Activated naive CD8-positive, alpha-beta T cell treated with anti-CD3 and anti-CD28 coated beads, Interleukin-2, amount 10 ng/mL, durations not matched to agents 7 days and 5 days (primary cell): Measurements from ENCODE around the gene MINDY1. TPM values are rescaled to one million over a fixed set of nuclear protein-coding genes. Genes with fewer than 3 reads are reported as not detected.

Experiments
- ATAC-seq: fragments of 150-1000 bp; cut with Tn5 transposase; one replicate; pipeline ENCODE4 v1.10.0; 2021; ENCODE audit warnings: low read depth, moderate library complexity
- POLR2A ChIA-PET: fragments of 350-600 bp; sonication (Branson Sonifier 250); formaldehyde crosslinking; loops from one replicate; lab custom pipeline; 2021; ENCODE audit warnings: antibody characterized with exemption; lab: Charles Lee
- DNase-seq: peaks from one replicate; pipeline ENCODE4 v3.0.0; 2021
- H3K27ac Mint-ChIP-seq: one replicate; pipeline ENCODE4 v1.8.0; 2022; ENCODE audit warnings: mild to moderate bottlenecking, mixed read lengths
- H3K27me3 Mint-ChIP-seq: one replicate; pipeline ENCODE4 v1.8.0; 2022; ENCODE audit warnings: mild to moderate bottlenecking, moderate library complexity, mixed read lengths
- H3K36me3 Mint-ChIP-seq: one replicate; pipeline ENCODE4 v1.8.0; 2021; ENCODE audit warnings: mild to moderate bottlenecking, mixed read lengths
- H3K4me1 Mint-ChIP-seq: one replicate; pipeline ENCODE4 v1.8.0; 2021; ENCODE audit warnings: mixed read lengths
- H3K4me3 Mint-ChIP-seq: one replicate; pipeline ENCODE4 v1.8.0; 2022; ENCODE audit warnings: mild to moderate bottlenecking, moderate library complexity, mixed read lengths
- H3K9me3 Mint-ChIP-seq: one replicate; pipeline ENCODE4 v1.8.0; 2021; ENCODE audit warnings: mixed read lengths
- total RNA-seq, 2 experiments: library from RNA; stranded (reverse); gene quantifications; one replicate each; pipeline ENCODE4 v1.2.3, GENCODE V29; 2021

The MINDY1 gene
- total RNA-seq, 2 experiments from 2014 or later: 11.5 to 12.7 TPM

DNA sequence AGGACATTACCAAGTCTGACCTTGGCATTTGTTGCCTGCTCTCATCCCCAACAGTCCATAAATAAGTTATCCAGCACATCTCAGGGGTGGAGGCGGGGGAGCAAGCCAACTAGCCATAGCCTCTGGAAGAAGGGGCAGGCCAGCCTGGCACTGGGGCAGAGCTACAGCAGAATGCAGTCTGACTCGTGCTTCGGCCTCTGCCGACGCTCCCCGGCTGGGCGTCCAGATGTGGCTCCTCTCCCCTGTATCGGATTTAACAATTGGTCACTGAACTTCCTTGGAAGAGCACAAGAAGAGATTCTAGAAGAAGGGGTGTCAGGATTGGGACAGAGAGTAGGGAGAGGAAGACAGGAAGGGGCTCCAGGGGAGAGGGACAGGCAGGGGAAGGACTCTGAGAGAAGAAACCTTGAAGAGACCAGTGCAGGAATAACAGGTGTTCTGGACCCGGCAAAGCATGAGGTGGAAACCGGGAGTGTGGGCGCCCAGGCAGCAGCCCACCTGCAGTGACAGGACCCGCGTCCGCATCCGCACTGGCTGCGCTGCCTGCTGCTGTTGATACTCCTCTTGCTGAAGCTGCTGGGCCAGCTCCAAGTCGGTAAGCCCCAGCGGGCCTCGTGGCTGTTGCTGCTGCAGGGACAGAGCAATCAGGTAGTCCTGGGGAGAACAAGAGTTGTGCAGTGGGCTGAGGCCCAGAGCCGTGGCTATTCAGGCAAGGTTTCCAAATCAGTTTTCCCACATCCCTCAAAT, 9.4 kb downstream of the MINDY1 start:
- H3K9me3 Mint-ChIP-seq: no peaks in the 10 kb centered on the region
- no peak overlapping the region for H3K27ac Mint-ChIP-seq
- ATAC-seq (peak; percentile 6), DNase-seq (no peak)
- H3K27me3 Mint-ChIP-seq: no peaks in the 10 kb centered on the region
- no peak overlapping the region for H3K4me3 Mint-ChIP-seq
- H3K36me3 Mint-ChIP-seq: peaks cover 8% of the 10 kb centered on the region
- peaks cover 18% of the 10 kb centered on the region for H3K4me1 Mint-ChIP-seq
- POLR2A ChIA-PET: no interaction called here

DNA sequence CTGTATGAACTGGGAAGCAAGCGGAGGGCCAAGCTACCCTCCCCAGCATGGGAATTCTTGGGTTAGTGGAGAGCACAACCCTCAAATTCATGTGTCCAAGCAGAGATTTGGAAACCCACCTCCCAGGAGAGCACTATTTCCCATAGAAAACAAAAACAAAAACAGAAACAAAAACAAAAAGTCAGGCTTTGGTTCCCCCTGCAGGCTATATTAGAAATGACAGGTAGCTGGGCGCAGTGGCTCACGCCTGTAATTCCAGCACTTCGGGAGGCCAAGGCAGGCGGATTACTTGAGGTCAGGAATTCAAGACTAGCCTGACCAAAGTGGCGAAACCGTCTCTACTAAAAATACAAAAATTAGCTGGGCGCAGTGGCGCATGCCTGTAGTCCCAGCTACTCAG, 10.8 kb downstream of the MINDY1 start:
- Mint-ChIP-seq H3K9me3 (no peaks in the 10 kb centered on the region), H3K4me1 (peaks cover 12% of the 10 kb centered on the region), H3K36me3 (peaks cover 6% of the 10 kb centered on the region), H3K27ac (peak overlapping the region; percentile 21), H3K4me3 (no peak overlapping the region), H3K27me3 (no peaks in the 10 kb centered on the region)
- DNase-seq (no peak), ATAC-seq (no peak)
- POLR2A ChIA-PET: no interaction called here

DNA sequence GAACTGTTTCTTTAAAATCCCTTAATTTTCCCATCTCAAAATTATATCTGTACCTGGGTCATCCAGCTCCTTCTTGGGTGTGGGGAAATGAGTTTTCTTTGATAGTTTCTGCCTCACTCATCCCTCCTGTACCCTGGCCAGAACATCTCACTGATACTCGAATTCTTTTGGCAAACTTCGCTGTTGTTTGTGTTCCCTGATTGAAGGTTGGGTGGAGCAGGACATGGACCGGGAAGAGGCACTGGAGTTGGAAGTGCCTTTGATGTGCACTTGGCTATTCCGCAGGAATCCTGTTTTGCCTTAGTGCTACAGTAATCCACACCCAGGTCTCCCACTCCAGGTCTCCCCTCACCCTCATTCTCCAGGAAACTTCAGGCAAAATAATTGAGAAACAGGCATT, 11.2 kb downstream of the MINDY1 start:
- DNase-seq (no peak), ATAC-seq (no peak)
- no peak overlapping the region for H3K4me3 Mint-ChIP-seq
- POLR2A ChIA-PET: no interaction called here
- H3K4me1 Mint-ChIP-seq: peaks cover 10% of the 10 kb centered on the region
- H3K36me3 Mint-ChIP-seq: peaks cover 4% of the 10 kb centered on the region
- no peaks in the 10 kb centered on the region for H3K9me3 Mint-ChIP-seq
- peak overlapping the region; percentile 21 for H3K27ac Mint-ChIP-seq
- no peaks in the 10 kb centered on the region for H3K27me3 Mint-ChIP-seq

DNA sequence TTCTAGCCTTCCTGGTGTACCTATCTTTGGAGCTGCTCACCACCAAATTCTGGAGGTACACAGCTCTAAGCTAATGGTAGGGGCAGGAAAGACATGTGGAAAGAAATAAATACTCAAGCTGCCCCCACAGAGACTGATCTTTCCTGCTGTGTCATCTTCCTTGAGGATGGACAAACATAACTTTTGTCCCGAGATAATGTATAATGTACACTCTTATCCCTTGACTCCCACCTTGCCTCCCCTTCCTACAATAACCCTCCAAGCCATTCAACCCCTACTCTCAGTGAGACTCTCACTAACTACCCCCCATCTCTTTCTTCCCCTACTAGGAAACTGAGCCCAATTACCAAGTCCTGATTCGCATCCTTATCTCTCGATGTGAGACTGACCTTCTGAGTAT, 12.5 kb downstream of the MINDY1 start:
- POLR2A ChIA-PET: interaction anchor here (1.5 kb wide), 1 partner anchor 25 kb away, joined by 6 read pairs; no protein-coding TSS in a partner anchor
- Mint-ChIP-seq H3K4me1 (peaks cover 5% of the 10 kb centered on the region), H3K27me3 (no peaks in the 10 kb centered on the region), H3K36me3 (no peaks in the 10 kb centered on the region), H3K9me3 (no peaks in the 10 kb centered on the region), H3K27ac (no peak overlapping the region), H3K4me3 (no peak overlapping the region)
- DNase-seq: no peak
- ATAC-seq: no peak

DNA sequence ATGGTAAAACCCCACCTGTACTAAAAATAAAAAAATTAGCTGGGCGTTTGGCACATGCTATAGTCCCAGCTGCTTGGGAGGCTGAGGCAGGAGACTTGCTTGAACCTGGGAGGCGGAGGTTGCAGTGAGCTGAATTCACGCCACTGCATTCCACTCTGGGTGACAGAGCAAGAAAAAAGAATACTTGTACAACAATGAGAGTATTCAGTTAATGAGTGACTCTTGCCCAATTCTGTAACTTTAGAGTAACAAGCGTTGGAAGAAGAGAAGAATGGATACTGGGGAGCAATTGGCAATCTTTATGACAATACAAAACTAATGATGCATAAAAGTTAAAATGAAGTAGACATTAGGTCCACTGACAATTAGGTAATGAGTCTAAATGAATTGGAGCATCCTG, 14.1 kb downstream of the MINDY1 start:
- POLR2A ChIA-PET: no interaction called here
- no peaks in the 10 kb centered on the region for H3K27me3 Mint-ChIP-seq
- no peak overlapping the region for H3K27ac Mint-ChIP-seq
- DNase-seq: no peak
- H3K4me3 Mint-ChIP-seq: no peak overlapping the region
- H3K36me3 Mint-ChIP-seq: no peaks in the 10 kb centered on the region
- peaks cover 14% of the 10 kb centered on the region for H3K4me1 Mint-ChIP-seq
- no peak for ATAC-seq
- no peaks in the 10 kb centered on the region for H3K9me3 Mint-ChIP-seq

DNA sequence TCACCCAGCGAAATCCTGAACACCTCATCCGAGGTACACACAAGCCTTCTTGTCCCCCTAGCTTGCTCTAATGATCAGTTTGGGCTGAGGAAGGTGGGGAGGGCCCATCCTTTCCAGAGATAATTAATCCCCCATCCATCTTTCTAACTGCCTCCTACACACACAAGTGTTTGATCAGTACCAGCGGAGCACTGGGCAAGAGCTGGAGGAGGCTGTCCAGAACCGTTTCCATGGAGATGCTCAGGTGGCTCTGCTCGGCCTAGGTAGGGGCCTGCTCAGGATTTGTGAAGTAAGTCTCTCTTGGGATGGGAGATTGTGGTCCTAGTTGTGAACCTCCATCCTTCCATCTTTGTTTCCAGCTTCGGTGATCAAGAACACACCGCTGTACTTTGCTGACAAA, 18.8 kb downstream of the MINDY1 start:
- H3K4me1 Mint-ChIP-seq: peaks cover 9% of the 10 kb centered on the region
- DNase-seq (no peak), ATAC-seq (no peak)
- no peak overlapping the region for H3K27ac Mint-ChIP-seq
- H3K36me3 Mint-ChIP-seq: no peaks in the 10 kb centered on the region
- POLR2A ChIA-PET: no interaction called here
- H3K9me3 Mint-ChIP-seq: no peaks in the 10 kb centered on the region
- H3K27me3 Mint-ChIP-seq: peaks cover 4% of the 10 kb centered on the region
- H3K4me3 Mint-ChIP-seq: no peak overlapping the region

DNA sequence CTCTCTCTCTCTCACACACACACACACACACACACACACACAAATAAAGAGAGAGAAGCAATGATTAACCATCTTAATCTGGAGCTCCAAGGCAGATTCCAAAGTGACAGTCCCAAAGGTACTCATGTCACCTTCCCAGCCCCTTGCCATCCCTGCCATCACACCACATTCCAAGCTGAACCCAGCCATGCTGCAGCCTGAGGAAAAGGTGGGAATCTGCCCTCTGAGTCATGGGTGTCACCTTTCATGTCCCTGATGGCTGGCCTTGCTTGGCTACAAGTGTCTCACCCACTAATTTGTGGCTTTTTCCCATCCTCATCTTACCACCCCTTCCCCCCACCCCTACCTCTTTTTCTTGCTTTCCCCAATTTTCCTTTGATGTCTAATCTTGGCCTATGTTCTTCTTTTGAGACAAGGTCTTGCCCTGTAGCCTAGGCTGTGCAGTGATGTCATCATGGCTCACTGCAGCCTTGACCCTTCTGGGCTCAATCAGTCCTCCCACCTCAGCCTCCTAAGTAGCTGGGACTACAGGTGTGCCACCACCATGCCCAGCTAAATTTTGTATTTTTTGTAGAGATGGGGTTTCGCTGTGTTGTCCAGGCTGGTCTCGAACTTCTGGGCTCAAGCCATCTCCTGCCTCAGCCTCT, 21.4 kb downstream of the MINDY1 start:
- DNase-seq (no peak), ATAC-seq (no peak)
- Mint-ChIP-seq H3K36me3 (no peaks in the 10 kb centered on the region), H3K27me3 (peaks cover 4% of the 10 kb centered on the region), H3K4me1 (peaks cover 9% of the 10 kb centered on the region), H3K27ac (no peak overlapping the region), H3K9me3 (no peaks in the 10 kb centered on the region), H3K4me3 (no peak overlapping the region)
- POLR2A ChIA-PET: no interaction called here

DNA sequence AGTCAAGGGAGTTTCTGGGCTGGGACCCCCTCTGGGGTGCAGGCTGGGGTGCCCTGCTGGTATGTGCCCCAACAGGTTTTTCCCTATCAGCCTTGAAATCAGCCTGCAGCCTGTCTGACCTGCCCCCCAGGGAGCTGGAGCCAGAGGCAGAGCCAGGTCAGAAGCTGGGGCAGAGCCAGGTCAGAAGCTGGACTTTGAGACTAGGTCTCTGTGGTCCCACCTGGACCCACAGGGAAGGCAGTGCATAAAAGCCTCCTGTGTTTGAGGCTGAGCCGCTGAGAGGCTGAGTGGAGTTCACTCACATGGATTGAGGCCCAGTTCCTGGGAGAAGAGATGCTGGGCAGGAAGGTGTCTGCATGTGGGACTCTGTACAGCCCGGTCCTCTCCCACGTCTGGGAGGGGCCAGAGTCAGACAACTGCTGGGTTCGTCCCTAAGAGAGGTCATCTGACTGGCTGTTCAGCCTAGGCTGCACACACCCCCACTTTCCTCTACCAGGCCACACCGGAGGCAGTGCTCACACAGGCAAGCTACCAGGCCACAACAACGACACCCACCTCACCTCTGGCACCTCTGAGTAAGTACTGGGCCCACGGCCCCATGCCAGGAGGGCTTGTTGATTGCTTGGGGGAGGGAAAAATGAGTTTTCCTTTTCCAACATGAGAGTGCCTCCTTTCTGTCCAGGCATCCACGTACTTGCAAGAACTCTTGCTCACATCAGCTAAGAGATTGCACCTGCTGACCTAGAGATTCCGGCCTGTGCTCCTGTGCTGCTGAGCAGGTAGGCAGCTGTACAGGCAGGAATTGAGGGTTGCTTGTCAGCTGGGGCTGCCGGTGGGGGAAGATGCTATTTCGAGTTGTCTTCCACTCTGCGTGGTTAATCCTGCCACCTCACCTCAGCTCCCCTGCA, 24.6 kb downstream of the MINDY1 start, which contains the start of gene ANXA9:
Gene ANXA9, plus strand, starts transcription at position 488 of the 908 bp plus-strand sequence. CDS start 814 bp downstream, outside the sequence.
- H3K9me3 Mint-ChIP-seq: no peaks in the 10 kb centered on the region
- H3K27ac Mint-ChIP-seq: peak within 1 kb of the TSS; percentile 24
- H3K36me3 Mint-ChIP-seq: no peaks in the 10 kb centered on the region
- H3K4me3 Mint-ChIP-seq: no peak within 1 kb of the TSS
- POLR2A ChIA-PET: interaction anchor here (0.6 to 1.4 kb wide), 3 partner anchors 76 to 190 kb away, joined by 3 to 4 read pairs (median 3); no protein-coding TSS in a partner anchor
- H3K4me1 Mint-ChIP-seq: peaks cover 12% of the 10 kb centered on the region
- DNase-seq (no peak), ATAC-seq (no peak)
- peaks cover 4% of the 10 kb centered on the region for H3K27me3 Mint-ChIP-seq

DNA sequence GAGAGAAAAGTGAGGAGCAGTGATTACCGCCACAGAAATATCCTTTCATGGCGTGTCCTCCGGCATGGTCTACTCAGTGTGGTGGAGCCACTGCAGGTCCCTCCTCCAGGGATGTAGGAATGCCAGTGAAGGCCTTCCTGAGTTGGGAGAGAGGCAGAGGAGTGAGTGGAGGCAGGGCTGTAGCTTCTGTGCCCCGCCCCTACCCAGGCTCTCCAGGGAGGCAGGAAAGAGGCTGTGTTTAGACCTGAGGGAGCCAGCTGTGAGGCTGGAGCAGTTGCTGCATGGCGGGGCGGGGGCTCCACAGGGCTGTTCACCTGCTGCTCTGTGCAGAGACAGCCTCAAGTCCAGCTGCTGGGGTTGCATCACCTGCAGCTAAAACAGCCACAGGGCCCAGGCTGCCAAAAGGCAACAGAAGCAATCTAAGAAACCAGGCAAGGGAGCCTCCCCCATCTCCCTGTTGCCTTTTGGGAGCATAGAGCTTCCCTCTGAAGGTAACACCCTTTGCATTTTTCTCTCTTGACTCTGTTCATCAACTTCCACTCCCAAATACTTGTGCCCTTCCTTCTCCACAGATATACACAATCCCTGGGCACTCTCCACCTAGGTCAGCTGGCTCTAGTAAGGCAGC, 25.4 kb downstream of the MINDY1 start:
- no peak for ATAC-seq
- H3K27ac Mint-ChIP-seq: peak overlapping the region; percentile 24
- H3K36me3 Mint-ChIP-seq: no peaks in the 10 kb centered on the region
- H3K4me3 Mint-ChIP-seq: no peak overlapping the region
- peaks cover 4% of the 10 kb centered on the region for H3K27me3 Mint-ChIP-seq
- peaks cover 19% of the 10 kb centered on the region for H3K4me1 Mint-ChIP-seq
- no peaks in the 10 kb centered on the region for H3K9me3 Mint-ChIP-seq
- POLR2A ChIA-PET: interaction anchor here (1.4 kb wide), 1 partner anchor 90 kb away, joined by 3 read pairs; no protein-coding TSS in a partner anchor
- no peak for DNase-seq

DNA sequence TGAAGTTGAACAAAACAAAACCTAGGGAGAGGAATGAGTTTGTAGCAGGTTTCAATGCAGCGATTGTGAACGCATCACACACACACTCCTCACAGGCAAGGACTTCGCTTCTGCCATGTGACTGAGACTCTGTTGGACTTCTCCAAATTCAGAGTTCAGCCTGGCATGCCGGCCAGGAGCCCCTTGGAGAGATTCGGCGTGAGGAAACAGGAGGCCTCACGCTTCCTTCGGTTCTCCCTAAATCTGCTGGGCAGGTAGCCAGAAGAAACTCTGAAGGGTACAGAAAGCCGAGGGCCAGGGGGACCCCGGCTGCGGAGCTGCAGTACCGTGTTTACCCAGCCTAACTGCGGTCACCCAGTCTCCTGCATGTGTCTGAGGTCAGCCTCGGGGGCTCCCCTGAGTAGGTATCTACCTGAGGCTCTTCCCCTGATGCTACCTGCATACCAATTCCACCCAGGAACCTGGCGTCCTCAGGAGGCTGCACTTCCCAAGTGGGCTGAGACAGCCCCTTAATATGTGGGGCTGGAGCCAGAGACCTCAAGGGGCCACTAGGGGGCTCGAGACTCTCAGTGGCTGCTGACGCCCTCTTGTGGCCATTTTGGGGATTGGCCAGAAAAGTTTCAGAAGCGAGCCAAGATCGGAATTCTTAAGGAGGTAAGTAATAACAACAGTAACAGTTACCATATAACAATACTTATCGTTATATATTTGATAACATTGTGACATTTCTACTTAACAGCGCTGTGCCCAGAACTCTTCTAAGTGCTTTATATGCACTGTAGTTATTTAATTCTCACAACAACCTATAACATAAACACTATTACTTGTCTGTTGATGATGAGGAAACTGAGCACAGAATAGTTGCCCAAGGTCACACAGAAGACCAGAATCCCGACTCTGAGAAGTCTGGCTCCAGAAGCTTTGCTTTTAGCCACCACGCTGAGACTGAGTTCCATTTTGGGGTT, 27.3 kb downstream of the MINDY1 start:
- H3K4me3 Mint-ChIP-seq: peak overlapping the region; percentile 71

DNA sequence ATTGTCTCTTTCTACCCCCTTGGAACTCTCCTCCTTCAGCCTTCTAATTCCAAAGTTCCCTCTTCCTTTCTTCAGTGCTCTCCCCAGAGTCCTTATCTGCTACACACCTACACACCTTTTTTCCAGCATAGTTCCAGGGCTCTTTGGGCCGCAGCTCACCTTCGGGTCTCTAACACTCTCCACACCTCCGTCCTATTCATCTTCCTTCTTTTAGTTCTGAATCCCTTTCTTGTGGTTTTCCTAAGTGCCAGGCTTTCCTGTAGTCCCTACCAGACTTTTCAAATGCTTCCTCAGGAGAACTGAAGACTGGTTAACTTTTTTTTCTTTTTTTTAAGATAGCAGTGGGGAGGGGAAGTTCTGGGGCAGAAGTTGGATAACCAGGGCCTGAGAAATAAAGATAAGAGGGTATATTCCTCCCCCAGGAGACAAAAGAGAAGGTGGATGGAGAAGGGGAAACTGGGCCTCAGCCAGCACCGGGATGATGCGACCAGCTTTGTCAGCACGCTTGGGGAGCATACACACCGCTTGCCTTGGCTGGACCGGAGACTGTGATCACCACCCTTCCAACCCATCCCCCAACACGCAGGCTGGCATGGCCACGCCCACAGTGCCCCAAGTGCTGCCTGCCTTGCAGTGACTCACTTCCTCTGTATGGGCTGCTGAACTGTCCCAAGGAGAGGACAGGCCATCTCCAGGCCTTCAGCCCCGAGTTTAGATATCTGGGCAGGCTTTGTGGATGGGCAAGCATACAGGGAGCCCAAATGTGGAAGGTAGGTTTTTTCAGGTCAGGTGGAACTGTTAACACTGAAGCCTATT, 29.6 kb downstream of the MINDY1 start:
- no peaks in the 10 kb centered on the region for H3K36me3 Mint-ChIP-seq
- peak; percentile 58 for DNase-seq
- ATAC-seq: no peak
- H3K27me3 Mint-ChIP-seq: peaks cover 2% of the 10 kb centered on the region
- no peaks in the 10 kb centered on the region for H3K9me3 Mint-ChIP-seq
- POLR2A ChIA-PET: interaction anchor here (0.7 to 1.7 kb wide), 5 partner anchors 9 to 180 kb away, joined by 3 to 4 read pairs (median 4); partner anchors contain the start of genes MINDY1 and TNFAIP8L2
- peak overlapping the region; percentile 71 for H3K4me3 Mint-ChIP-seq
- H3K4me1 Mint-ChIP-seq: peaks cover 33% of the 10 kb centered on the region
- peak overlapping the region; percentile 49 for H3K27ac Mint-ChIP-seq

More for the DNA sequence above, 27.3 kb downstream of the MINDY1 start:
- POLR2A ChIA-PET: interaction anchor here (0.6 to 1.7 kb wide), 3 partner anchors 11 to 51 kb away, joined by 3 to 4 read pairs (median 4); partner anchors contain the start of gene PRUNE1
- DNase-seq (peak; percentile 83), ATAC-seq (peak; percentile 57)
- Mint-ChIP-seq H3K27ac (peak overlapping the region; percentile 78), H3K36me3 (no peaks in the 10 kb centered on the region), H3K27me3 (peaks cover 2% of the 10 kb centered on the region), H3K4me1 (peaks cover 21% of the 10 kb centered on the region), H3K9me3 (no peaks in the 10 kb centered on the region)
